Activated T-cell treated with anti-CD3 and anti-CD28 coated beads for 1 hour (primary cell): Measurements from ENCODE around the gene CTLA4.

Experiments used
- DNase-seq: peaks from one replicate; pipeline ENCODE4 v3.0.0-alpha.2; 2020; ENCODE audit warnings: low read depth

Gene CTLA4

DNA sequence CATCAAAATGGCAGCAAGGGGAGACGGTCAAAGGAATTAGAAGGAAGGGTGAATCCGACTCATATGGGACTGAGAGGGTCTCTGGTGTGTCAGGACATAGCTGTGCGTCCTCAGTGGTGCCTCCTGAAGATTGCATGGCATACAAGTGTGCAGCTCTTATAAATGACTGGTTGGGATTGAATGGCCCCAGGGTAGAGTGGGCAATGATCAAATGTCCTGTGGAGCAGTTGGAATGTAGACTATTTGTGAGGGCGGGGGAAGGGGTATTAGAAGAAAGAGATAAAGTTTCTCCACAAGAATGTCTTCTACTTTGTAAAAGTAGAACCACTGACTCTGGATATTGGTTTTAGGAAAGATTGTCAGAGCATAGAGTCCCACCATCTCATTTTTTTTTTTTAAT, 24.6 kb downstream of the CTLA4 start:
- DNase-seq: no peak

DNA sequence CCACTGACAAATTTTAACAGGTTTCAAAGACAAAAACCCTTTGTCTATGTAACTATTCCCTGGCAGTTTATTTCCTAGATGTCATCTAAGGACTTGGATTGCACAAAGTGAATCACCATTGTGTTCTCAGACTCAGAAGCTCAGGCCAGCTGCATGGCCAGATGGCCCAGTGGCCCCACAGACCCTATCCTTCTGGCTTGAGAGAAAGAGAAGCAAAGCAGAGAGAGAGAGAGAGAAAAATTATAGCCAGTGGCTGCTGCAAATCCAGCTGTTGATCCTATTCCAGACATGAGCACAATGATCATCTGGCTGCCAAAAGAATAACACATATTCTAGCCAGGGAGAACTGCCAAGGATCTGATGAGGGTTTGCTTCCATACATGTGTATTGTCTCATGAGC, 25.8 kb downstream of the CTLA4 start:
- no peak for DNase-seq

DNA sequence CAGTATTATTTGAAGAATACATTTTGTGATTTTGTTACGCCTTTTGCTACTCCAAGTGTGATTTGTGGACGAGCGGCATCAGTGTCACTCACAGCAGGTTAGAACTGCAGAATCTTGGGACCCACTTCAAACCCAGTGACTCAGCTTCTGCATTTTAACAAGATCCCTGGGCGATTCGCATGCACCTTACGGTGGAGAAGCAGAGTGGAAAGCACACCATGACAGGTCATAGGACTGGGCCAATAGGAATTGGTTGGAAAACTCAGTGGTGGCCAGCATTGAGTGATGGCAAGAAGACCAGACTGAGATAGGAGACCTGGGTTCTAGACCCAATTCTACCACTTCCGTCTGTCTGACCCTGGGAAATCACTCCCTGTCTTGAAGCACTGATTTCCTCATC, 26.3 kb downstream of the CTLA4 start:
- no peak for DNase-seq

DNA sequence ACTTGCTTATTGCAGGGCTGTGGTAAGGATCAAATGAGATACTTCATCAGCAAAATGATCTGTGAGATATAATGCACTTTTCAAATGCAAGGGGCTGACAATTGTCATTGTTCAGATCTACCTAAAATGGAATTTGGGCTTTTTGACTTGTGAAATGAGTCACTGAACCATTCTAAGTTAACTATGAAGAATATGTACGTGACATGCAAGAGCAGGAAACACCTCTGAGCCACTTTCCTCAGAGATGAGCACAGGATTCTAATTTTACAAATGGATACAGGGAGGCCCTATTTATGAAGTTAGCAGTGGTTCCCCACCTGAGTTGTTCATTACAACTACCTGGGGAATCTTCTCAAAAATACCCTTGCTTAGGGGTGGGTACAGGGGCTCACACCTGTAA, 26.7 kb downstream of the CTLA4 start:
- DNase-seq: no peak

DNA sequence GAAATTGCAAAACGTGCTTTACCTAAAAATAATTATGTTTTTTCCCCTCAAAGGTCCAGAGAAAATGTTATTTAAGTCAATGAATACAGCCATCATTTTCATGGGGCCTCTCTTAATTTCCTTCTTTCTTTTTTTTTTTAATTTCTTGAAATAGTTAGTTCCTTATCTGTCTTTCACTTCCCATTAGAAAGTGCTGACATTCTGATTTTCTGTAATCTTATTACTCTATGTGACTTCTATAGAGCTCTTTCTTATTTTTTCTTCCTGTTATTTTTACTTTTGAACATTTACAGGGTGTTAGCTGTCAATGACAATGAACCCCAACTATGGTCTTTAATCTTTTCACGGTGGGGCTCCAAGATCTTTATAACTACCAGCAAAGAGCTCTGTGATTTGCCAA, 30.0 kb downstream of the CTLA4 start:
- DNase-seq: no peak

DNA sequence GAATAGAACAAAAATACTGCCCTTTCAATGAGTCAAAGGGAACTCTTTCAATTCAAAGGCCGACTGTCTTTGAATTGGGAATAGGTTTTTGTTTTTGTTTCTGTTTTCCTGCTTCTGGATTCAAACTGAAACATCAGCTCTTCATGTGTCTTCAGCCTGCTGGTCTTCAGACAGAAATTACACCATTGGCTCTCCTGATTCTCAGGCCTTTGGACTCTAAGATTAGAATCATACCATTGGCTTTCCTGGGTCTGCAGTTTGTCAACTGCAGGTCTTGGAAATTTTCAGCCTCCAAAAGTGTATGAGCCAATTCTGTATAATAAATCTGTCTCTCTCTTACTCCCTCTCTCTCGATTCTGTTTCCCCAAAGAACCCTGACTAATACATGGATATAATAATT, 31.1 kb downstream of the CTLA4 start:
- DNase-seq: no peak

- no peak for DNase-seq
Measured at GRCh38 chr2:203900253-203900652, 32.7 kb downstream of the CTLA4 start.

- no peak for DNase-seq
Measured at GRCh38 chr2:203904022-203904421, 36.5 kb downstream of the CTLA4 start.

- no peak for DNase-seq
Measured at GRCh38 chr2:203905656-203906055, 38.1 kb downstream of the CTLA4 start.

- no peak for DNase-seq
Measured at GRCh38 chr2:203908066-203908796, 40.7 kb downstream of the CTLA4 start.

DNA sequence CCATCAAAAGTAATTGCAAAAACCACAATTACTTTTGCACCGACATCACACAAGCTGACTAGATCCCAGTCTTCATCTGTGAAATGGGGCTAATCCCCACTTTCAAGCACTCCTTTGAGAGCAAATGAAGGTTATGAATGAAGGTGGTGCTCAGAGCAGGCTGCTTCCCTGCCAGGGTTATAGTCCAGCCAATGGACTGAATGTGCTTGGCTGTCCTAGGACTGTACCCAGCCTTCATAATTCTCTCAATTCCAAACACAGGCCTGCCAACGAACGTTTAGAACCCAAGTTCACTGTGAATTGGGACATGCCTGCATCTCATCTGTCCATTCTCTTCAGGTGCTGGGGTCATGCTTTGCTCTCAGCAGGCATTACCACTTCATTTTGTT, 41.2 kb downstream of the CTLA4 start:
- DNase-seq: no peak

GRCh38 chr2:203909261-203909967, 41.8 kb downstream of the CTLA4 start:
- no peak for DNase-seq

DNA sequence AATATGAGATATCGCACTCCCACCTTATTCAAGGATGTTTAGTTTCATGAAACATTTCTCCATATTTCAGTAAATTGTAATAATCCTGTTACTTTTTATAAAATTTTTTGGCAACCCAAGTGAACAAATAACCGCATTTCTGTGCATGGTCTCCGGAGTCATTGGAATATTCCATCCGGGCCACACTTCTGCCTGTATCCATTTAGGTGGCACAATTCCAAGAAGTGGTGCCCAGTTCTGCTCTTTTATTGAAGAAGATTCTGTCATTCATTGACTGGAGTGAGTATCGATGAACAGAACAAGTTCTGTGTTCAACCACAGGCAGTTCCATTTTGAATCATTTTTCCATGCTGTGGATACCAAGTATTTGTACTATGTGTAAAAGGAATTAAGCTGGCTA, 42.4 kb downstream of the CTLA4 start:
- no peak for DNase-seq

DNA sequence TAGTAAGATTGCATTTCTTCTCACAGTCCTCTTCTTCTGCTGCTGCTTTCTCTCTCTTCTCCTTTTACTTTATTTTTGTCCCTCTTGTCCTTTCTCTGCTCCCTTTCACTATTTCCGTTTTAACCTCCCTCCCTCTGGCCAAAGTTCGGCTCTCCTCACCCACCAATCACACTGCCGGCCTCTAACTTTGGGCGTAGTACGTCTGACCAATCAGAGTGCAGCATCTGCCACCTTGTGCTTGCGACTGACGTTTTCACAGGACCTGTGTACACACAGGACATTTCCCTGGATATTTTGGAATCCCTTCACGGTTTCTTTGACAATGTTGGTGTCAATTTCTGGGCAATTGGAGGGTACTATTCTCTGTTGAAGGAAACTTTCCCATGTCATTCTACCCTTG, 46.4 kb downstream of the CTLA4 start:
- no peak for DNase-seq

DNA sequence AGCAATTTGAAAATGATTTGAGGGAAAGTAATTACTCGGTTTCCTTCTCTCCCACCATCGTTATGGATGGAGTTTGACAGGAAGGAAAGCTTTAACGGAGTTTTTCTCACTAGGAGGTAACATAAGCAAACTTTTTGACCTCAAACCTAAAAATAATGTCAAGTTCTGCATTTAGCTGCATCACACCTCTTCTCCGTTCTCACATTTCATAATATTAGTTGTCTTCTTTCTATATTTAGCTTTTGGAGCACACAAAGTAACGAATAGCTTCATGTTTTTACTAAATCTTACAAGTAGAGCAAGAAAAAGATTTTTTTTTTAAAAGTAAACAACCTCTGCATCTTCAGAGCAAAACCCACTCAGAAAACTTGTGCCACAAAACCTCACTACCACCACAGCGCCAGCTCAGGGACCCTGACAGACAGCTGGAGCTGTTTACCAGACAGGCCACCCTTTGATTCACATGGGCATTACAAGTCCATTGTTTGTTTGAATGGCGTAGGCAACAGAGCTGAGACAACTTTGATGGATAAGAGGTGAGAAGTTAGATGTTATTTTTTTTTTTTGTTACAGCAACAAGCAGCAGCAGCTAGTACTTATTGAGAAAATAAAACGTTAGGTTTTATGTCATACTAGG, 47.1 kb downstream of the CTLA4 start:
- no peak for DNase-seq

DNA sequence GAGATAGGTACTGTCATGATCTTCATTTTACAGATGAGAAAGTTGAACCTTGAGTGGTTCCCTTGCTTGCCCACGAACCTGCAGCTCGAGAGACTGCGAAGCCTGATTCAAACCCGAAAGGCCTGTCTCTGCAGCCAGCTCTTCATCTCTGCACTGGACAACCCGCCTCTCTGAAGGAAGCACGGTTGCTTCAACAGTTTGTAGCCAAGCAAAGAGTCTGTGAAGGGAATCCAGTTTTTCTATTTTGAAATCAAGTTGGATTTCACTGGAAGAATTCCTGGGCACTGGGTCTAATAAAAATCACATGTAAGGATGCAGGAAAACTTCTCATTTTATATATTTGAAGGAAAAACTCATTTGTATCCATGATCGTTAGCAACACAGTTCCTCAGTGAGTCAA, 47.7 kb downstream of the CTLA4 start:
- no peak for DNase-seq

GRCh38 chr2:203916756-203917155, 49.2 kb downstream of the CTLA4 start:
- no peak for DNase-seq

DNA sequence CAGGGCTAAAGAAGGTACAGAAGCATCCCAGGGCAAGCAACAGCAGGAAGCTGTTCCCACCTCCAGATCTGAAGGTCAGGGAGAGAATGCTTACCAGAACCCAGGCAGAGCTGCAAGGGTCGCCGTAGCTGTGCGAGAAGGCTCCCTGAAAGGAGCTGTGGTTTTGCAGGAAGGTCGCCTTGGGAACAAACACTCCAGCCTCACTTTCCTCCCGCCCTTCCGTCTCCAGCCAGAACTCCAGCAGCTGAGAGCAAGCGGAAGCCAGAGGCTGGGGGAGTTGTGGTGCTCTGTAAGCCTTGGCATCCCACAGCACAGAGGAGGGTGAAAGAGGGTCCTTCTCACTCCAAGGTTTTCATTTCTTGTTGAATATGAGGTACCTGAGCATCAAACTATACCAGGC, 50.7 kb downstream of the CTLA4 start:
- no peak for DNase-seq

DNA sequence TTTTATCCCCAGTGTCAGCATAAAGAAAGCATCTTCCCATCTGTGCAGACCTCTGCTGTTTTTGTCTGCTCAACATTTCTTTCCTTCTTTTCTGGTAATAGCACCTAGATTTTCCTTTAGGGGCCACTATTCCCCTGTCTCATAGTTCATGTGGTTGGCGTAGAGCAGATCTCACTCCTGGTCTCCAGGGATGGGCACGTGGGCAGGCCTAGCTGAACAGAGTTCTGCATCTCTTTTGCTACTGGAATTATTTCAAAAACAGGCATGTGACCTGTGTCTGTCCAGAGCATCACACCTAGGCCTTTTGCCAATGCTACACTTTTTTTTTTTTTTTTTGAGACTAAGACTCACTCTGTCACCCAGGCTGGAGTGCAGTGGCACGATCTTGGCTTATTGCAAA, 51.3 kb downstream of the CTLA4 start:
- DNase-seq: no peak
